Measurements from ENCODE around the gene GPC6.

The GPC6 gene

DNA sequence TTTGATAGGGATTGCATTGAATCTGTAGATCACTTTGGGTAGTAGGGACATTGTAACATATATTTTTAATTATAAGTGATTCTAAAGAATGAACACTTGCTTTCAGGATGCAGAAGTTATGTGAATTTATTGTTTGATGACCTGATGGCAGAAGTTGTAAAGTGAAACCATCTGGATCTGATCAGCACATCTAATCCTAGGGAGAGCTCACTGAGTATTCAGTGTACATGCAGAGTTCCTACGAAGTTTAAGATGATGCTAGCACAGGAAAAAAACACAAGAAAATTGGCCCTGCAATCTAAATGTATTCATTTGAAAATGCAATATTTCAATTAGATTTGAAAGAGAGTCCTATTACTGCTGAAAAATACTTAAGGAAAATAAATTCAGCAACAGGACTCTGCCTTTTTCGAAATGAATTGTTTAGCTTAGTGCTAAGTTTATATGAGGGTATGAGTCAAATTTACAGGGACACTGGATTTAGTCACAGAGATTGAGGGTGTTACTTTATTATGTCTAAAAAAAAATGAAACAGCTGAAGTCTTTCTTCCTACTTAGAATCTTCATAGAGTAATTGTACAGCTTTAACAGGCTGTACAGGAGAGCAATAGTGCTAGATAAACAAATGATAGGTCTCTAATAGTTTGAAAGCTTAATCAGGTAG lies 867.2 kb downstream of the GPC6 start:
- no peak for DNase-seq (ENCODE audit: low read depth, low spot score)
- no peak overlapping the region for H3K27ac ChIP-seq

DNA sequence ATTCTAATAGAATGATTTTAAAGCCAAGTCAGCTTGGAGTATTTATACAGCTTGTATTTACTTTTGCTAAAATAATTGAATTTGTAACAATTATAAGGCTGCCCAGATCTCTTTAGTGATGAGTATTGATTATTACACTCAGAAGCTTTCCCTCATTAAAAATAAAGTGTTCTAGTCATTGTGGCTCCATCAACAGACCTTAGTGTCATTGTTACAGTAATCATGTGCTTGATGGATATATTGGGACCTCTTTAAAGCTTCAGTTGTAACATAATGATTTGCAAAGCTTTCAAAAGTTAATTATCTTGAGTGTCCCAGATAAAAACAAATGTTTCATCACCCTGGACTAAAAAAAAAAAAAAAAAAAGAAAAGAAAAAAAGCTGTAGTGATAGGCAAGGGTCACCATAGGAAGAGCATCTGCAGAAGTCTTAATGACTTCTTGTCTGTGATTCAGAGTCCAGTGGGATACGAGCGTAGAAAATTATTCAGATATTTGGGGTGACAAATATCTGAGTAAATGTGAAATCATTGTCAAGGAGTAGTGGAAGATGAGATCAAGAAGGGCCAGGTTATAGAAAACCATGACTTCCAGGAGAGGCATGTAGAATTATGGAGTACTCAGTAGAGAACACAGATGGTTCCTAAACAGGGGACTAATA lies 883.2 kb downstream of the GPC6 start:
- no peak for DNase-seq (ENCODE audit: low read depth, low spot score)
- no peak overlapping the region for H3K27ac ChIP-seq

DNA sequence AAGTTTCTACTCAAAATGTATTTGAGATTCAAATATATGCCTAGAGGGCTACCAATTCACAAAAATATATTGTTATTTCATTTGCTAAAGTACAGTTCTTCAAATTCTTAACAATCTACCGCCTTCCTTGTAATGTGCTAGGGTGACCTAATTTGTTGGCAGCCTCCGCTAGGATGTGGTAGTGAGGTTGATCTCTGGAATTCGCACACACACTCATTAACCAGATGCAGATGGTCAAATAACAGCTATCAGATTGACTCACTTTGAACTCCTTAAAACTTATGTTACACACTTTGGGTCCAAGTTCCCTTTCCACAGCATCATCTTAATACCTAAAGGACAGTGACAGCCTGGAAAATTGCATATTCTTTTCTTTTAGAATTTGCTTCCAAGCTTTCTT lies 885.6 kb downstream of the GPC6 start:
- DNase-seq (ENCODE audit: low read depth, low spot score) = peak; percentile 39
- H3K27ac ChIP-seq = no peak overlapping the region

- no peak overlapping the region for H3K27ac ChIP-seq
- no peak for DNase-seq (ENCODE audit: low read depth, low spot score)
Measured at GRCh38 chr13:94112731-94113130, 886.1 kb downstream of the GPC6 start.

GRCh38 chr13:94113245-94113644 lies 886.6 kb downstream of the GPC6 start:
- H3K27ac ChIP-seq = no peak overlapping the region
- no peak for DNase-seq (ENCODE audit: low read depth, low spot score)

GRCh38 chr13:94114166-94114565 lies 887.6 kb downstream of the GPC6 start:
- H3K27ac ChIP-seq = no peak overlapping the region
- no peak for DNase-seq (ENCODE audit: low read depth, low spot score)

GRCh38 chr13:94115054-94115453 lies 888.4 kb downstream of the GPC6 start:
- DNase-seq (ENCODE audit: low read depth, low spot score) = no peak
- H3K27ac ChIP-seq = no peak overlapping the region

DNA sequence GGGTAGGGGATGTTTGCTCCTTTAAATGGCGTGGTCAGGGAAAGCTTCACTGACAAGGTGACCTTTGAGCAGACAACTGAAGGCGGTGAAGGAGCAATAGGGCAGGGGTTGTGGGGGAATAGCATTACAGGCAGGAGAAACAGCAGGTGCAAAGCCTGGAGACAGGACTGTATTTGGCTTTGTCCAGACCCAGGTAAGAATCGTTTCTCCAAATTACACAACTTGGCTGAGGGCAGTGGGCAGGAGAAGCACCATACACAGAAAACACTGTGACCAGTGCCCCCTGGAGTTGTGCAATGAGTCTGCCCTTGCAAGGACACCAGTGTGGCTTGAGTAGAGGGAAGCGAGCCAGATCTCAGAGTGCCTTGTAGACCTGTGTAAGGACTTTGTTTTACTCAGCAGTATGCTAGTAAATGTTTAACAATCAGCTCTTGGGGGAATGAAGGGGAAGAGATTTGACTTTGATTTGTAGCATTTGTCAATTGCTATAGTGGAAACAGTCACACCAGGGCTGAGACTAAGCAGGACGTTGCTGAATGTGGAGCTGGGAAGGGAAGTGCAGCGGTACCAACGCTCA lies 892.8 kb downstream of the GPC6 start:
- no peak for DNase-seq (ENCODE audit: low read depth, low spot score)
- no peak overlapping the region for H3K27ac ChIP-seq

- no peak overlapping the region for H3K27ac ChIP-seq
- no peak for DNase-seq (ENCODE audit: low read depth, low spot score)
Measured at GRCh38 chr13:94120878-94121277, 894.3 kb downstream of the GPC6 start.

DNA sequence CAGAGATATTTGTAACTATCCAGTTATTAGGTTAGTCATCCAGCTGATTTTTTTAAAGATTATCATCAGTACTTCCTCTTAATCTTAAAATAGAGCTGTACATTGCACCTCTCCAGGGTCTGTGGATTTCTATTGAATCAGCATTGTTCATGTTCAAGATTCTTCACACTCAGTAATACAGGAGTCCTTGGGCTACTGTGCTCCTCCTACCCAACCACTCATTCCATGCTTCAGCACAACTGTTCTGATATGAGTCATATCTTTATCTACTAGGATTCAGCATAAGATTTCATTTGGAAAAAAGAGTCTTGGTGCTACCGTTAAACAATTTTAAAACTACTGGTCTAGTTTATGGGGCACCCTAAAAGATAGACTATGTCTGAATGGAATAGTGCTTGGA lies 895.1 kb downstream of the GPC6 start:
- DNase-seq (ENCODE audit: low read depth, low spot score) = no peak
- H3K27ac ChIP-seq = no peak overlapping the region

DNA sequence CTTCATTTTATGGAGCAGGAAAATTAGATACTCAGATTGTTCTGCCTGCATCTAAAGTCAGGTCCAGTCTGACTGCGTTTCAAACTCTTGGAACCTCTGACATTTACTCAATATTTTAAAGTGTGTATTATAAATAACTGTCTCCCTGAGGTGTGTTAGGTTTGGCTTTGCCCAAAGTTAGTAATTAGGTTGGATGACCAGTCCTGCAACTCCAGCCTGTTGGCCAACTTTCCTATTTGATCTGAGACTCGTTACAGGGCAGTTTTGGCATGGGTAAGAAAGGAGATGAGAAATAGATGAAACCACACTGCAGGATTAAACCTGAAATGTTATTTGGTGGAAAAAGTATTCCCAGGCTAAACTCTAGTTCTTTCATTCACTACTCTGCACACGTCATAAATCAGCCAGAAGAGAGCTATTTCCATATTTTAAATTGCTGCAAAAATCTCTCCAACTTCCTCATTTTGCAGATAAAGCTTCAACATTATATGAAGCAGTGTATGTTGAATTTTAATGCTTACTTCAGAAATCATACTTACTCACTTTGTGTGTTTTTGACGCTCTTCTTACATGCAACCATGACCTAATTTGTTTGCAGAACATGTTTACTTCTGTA lies 895.8 kb downstream of the GPC6 start:
- H3K27ac ChIP-seq = no peak overlapping the region
- DNase-seq (ENCODE audit: low read depth, low spot score) = no peak

DNA sequence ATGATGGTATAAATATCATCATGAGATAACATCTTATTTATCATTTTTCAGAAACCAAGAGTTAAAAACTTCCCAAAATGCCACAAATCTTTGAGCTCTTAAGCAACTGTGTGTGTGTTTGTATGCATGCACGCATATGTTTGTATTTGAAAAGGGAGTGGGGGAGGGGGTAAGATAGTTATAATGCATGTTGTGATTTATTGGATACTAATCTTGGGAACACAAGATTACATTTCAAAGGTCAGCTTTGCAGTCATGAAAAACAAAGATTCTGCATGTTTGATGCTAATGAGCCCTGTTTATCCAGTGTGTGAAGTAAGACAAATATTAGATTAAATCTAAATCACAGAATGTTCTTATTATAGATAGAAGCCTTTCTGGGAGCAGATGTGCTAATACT lies 897.0 kb downstream of the GPC6 start:
- DNase-seq (ENCODE audit: low read depth, low spot score) = no peak
- H3K27ac ChIP-seq = no peak overlapping the region

GRCh38 chr13:94128430-94128829 lies 901.8 kb downstream of the GPC6 start:
- DNase-seq (ENCODE audit: low read depth, low spot score) = no peak
- H3K27ac ChIP-seq = no peak overlapping the region

DNA sequence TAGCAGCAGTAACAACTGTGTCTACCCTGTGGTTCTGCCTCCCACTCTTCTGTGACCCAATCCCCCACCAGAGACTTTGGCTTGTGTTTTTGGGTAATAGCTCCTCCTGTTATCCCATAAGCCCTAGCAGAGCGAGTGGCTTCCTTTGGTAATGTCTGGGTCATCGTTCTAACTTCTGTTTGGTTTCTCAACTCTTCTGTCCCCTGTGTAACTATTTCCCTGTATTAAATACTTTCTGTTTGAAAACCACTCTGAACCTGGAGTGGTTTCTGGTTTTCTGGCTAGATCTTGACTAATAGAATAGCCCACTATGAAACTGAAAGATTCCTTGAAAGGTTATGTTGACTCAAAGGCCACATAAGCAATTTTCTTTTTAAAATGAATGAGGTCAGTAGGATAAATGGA lies 902.9 kb downstream of the GPC6 start:
- no peak for DNase-seq (ENCODE audit: low read depth, low spot score)

GRCh38 chr13:94138831-94139230 lies 912.2 kb downstream of the GPC6 start:
- no peak overlapping the region for H3K27ac ChIP-seq
- DNase-seq (ENCODE audit: low read depth, low spot score) = no peak

More for the DNA sequence above, 902.9 kb downstream of the GPC6 start:
- no peak overlapping the region for H3K27ac ChIP-seq

- H3K27ac ChIP-seq = no peak overlapping the region
- no peak for DNase-seq (ENCODE audit: low read depth, low spot score)
Measured at GRCh38 chr13:94139393-94139995, 912.9 kb downstream of the GPC6 start.

GRCh38 chr13:94140027-94140426 lies 913.4 kb downstream of the GPC6 start:
- H3K27ac ChIP-seq = no peak overlapping the region
- DNase-seq (ENCODE audit: low read depth, low spot score) = no peak

- H3K27ac ChIP-seq = no peak overlapping the region
- no peak for DNase-seq (ENCODE audit: low read depth, low spot score)
Measured at GRCh38 chr13:94140511-94140910, 913.9 kb downstream of the GPC6 start.

DNA sequence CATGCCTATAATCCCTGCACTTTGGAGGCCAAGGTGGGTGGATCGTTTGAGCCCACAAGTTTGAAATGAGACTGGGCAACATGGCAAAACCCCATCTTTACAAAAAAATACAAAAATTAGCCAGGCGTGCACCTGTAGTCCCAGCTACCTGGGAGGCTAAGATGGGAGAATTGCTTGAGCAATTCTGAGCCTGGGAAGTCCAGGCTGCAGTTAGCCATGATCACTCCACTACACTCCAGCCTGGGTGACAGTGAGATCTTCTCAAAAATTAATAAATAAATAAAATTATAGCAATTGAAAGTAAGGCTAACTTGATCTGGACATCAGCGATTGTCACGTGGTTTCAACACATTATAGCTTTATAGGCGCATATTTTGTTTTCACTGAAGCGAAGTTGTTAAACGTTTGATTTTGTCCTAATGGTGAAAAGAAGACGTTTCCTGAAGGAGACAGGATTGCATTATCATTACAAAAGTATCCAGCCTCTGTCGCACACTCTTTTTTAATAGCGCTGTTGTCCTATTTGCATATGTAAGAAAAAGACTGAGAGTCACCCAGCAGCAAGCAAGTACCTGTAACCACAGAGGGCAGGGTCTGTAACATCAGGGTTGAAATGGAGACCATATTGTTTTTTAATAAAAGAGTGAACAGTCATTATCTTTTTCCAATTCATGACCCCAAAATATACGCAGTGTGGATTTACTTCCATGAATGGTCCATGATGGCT lies 917.2 kb downstream of the GPC6 start:
- H3K27ac ChIP-seq = no peak overlapping the region

DNA sequence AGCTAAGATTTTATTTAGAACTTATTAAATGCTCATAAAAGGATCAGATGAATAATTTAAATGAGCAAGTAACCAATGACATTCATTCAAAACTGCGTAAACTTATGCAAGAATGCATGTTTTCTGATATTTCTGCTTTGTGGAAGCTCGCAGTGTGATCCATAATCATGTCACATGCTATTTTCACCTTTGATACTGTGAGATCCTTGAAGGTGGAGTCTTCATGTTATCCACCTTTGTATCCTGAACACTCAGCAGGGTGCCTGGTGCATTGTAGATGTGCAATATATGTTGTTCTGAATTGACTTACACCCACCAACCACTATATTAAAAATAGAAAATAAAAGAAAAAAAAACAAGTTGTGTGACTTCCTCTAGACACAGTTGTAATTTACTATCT lies 919.4 kb downstream of the GPC6 start:
- DNase-seq (ENCODE audit: low read depth, low spot score) = no peak

More for the DNA sequence above, 917.2 kb downstream of the GPC6 start:
- no peak for DNase-seq (ENCODE audit: low read depth, low spot score)

More for the DNA sequence above, 919.4 kb downstream of the GPC6 start:
- H3K27ac ChIP-seq = no peak overlapping the region

Measured in epithelial cell of prostate (primary cell).